AG09309 (cell line): Measurements from ENCODE around the gene CDHR2.

ENCODE experiments used
- DNase-seq: peaks from one replicate; pipeline ENCODE4 v3.0.0-alpha.2; 2010; ENCODE audit warnings: low read depth
- H3K4me3 ChIP-seq: 2 replicates; pipeline ENCODE4 v1.5.1; 2011; ENCODE audit warnings: mild to moderate bottlenecking, low read depth, low read length, moderate library complexity; ENCODE audit not compliant: control insufficient read depth
- CTCF ChIP-seq: IDR thresholded peaks from 2 replicates; pipeline ENCODE4 v1.5.1; 2011; ENCODE audit warnings: mild to moderate bottlenecking, low read depth, low read length, inconsistent platforms; ENCODE audit not compliant: insufficient read depth, control insufficient read depth; ENCODE audit errors: missing control alignments

CDHR2 gene

GRCh38 chr5:176603091-176603490, 53.9 kb downstream of the CDHR2 start:
- TF ChIP-seq CTCF: no peak
- no peak overlapping the region for H3K4me3 ChIP-seq
- DNase-seq: no peak

GRCh38 chr5:176606032-176606431, 56.9 kb downstream of the CDHR2 start:
- H3K4me3 ChIP-seq: no peak overlapping the region
- no peak for TF ChIP-seq CTCF
- no peak for DNase-seq

- no peak for DNase-seq
- no peak for TF ChIP-seq CTCF
- H3K4me3 ChIP-seq: no peak overlapping the region
These were observed 57.7 kb downstream of the CDHR2 start for GRCh38 chr5:176606875-176607274.

GRCh38 chr5:176608142-176608705, 59.1 kb downstream of the CDHR2 start:
- no peak for TF ChIP-seq CTCF
- DNase-seq: no peak

GRCh38 chr5:176608937-176609723, 60.0 kb downstream of the CDHR2 start:
- DNase-seq: no peak
- H3K4me3 ChIP-seq: peak overlapping the region; percentile 28

More at GRCh38 chr5:176608142-176608705, 59.1 kb downstream of the CDHR2 start:
- H3K4me3 ChIP-seq: no peak overlapping the region

More at GRCh38 chr5:176608937-176609723, 60.0 kb downstream of the CDHR2 start:
- no peak for TF ChIP-seq CTCF
